SK-N-SH (cell line): ENCODE measurements around the gene SPATA25. TPM values are rescaled to one million over a fixed set of nuclear protein-coding genes. Genes with fewer than 3 reads are reported as not detected.

ENCODE experiments used
- CTCF ChIA-PET: fragments of 300-600, 350-600 bp; formaldehyde crosslinking; extraction: SDS; loops from one replicate; lab custom pipeline; 2021; lab: Yijun Ruan, JAX
- POLR2A ChIA-PET: fragments of 350-600 bp; sonication (Branson Sonifier 250); formaldehyde crosslinking; extraction: SDS; loops from one replicate; lab custom pipeline; 2020; ENCODE audit warnings: antibody characterized with exemption, inconsistent platforms; lab: Yijun Ruan, JAX
- DNase-seq: peaks from one replicate; pipeline ENCODE4 v3.0.0; 2012
- H2AFZ ChIP-seq: fragments of 200-600 bp; sonication (generic); 2 replicates; pipeline ENCODE4 v1.8.1; 2016; ENCODE audit warnings: antibody characterized with exemption, mild to moderate bottlenecking, low read depth
- H3F3A ChIP-seq: fragments of 200-600 bp; sonication (generic); replicated peaks from 2 replicates; pipeline ENCODE3; 2016; ENCODE audit warnings: antibody characterized with exemption, mild to moderate bottlenecking; ENCODE audit not compliant: insufficient read depth
- H3K27ac ChIP-seq, 2 experiments: fragments of 200-500 bp in 1 of 2; fragments of 200-600 bp in 1 of 2; sonication (Bioruptor generic) in 1 of 2; sonication (generic), shearing (Covaris generic) in 1 of 2; 2 replicates each; pipeline versions ENCODE4 v1.5.1 to v1.6.1; 2014 to 2016; ENCODE audit warnings: low read depth in 2 of 2, inconsistent platforms in 1 of 2, low read length in 1 of 2, mild to moderate bottlenecking in 1 of 2, mixed read lengths in 1 of 2
- H3K27me3 ChIP-seq: fragments of 200-600 bp; sonication (generic), shearing (Covaris generic); 2 replicates; pipeline ENCODE4 v1.6.1; 2016; ENCODE audit warnings: mixed run types; ENCODE audit not compliant: insufficient read depth
- H3K36me3 ChIP-seq, 2 experiments: fragments of 200-500 bp in 1 of 2; fragments of 200-600 bp in 1 of 2; sonication (Bioruptor generic) in 1 of 2; sonication (generic) in 1 of 2; replicated peaks in 1 of 2; 2 replicates each; pipeline versions ENCODE3 to v1.5.1; 2014 to 2016; ENCODE audit warnings: low read length in 1 of 2, mild to moderate bottlenecking in 1 of 2; ENCODE audit not compliant: insufficient read depth in 2 of 2, control insufficient read depth in 1 of 2
- H3K4me1 ChIP-seq, 2 experiments: fragments of 200-500 bp in 1 of 2; fragments of 200-600 bp in 1 of 2; sonication (Bioruptor generic) in 1 of 2; sonication (generic), shearing (Covaris generic) in 1 of 2; 2 replicates each; pipeline versions ENCODE4 v1.5.1 to v1.6.1; 2014 to 2016; ENCODE audit warnings: low read depth in 1 of 2, low read length in 1 of 2, mixed run types in 1 of 2; ENCODE audit not compliant: insufficient read depth in 2 of 2, control insufficient read depth in 1 of 2
- H3K4me2 ChIP-seq: fragments of 200-600 bp; sonication (generic), shearing (Covaris generic); 2 replicates; pipeline ENCODE4 v1.6.1; 2017; ENCODE audit warnings: mixed run types
- H3K4me3 ChIP-seq, 2 experiments: fragments of 200-500 bp in 1 of 2; fragments of 200-600 bp in 1 of 2; sonication (Bioruptor generic) in 1 of 2; sonication (generic), shearing (Covaris generic) in 1 of 2; 2 replicates each; pipeline versions ENCODE4 v1.5.1 to v1.8.1; 2014 to 2016; ENCODE audit warnings: low read depth in 2 of 2, inconsistent platforms in 1 of 2, low read length in 1 of 2, mild to moderate bottlenecking in 1 of 2, mixed read lengths in 1 of 2, moderate library complexity in 1 of 2
- H3K79me2 ChIP-seq: fragments of 200-600 bp; sonication (generic); 2 replicates; pipeline ENCODE4 v1.8.1; 2017; ENCODE audit warnings: mild to moderate bottlenecking; ENCODE audit not compliant: insufficient read depth
- H3K9ac ChIP-seq: fragments of 200-600 bp; sonication (generic); 2 replicates; pipeline ENCODE4 v1.6.1; 2017; ENCODE audit warnings: mixed run types
- H3K9me2 ChIP-seq: fragments of 200-600 bp; sonication (generic); 2 replicates; pipeline ENCODE4 v1.6.1; 2017; ENCODE audit warnings: mixed run types
- H3K9me3 ChIP-seq: fragments of 200-600 bp; sonication (generic); 2 replicates; pipeline ENCODE4 v1.6.1; 2017; ENCODE audit warnings: mixed run types, mild to moderate bottlenecking, moderate library complexity
- H4K20me1 ChIP-seq: fragments of 200-600 bp; sonication (generic); 2 replicates; pipeline ENCODE4 v1.6.1; 2017; ENCODE audit warnings: mild to moderate bottlenecking, mixed run types; ENCODE audit not compliant: insufficient read depth
- CTCF ChIP-seq: fragments of 200-600 bp; sonication (generic); IDR thresholded peaks from 2 replicates; pipeline ENCODE4 v1.6.1; 2017; ENCODE audit warnings: antibody characterized with exemption, mild to moderate bottlenecking, moderate library complexity
- IRF3 ChIP-seq: fragments of 150-350 bp; IDR thresholded peaks from 2 replicates; pipeline ENCODE4 v1.6.1; 2016; ENCODE audit warnings: mild to moderate bottlenecking, low read depth, low read length
- JUND ChIP-seq: IDR thresholded peaks from 2 replicates; pipeline ENCODE4 v1.4.0; 2012
- MAX ChIP-seq: IDR thresholded peaks from 2 replicates; pipeline ENCODE4 v1.4.0; 2012; ENCODE audit warnings: low read depth
- NFIC ChIP-seq: IDR thresholded peaks from 2 replicates; pipeline ENCODE4 v1.4.0; 2012; ENCODE audit warnings: borderline replicate concordance
- PBX3 ChIP-seq: IDR thresholded peaks from 2 replicates; pipeline ENCODE4; 2012
- POLR2AphosphoS5 ChIP-seq: IDR thresholded peaks from 2 replicates; pipeline ENCODE4 v1.6.1; 2012; ENCODE audit warnings: low read depth, low read length
- RCOR1 ChIP-seq: fragments of 150-350 bp; IDR thresholded peaks from 2 replicates; pipeline ENCODE4 v1.6.1; 2017; ENCODE audit warnings: antibody characterized with exemption, low read length
- RXRA ChIP-seq: IDR thresholded peaks from 2 replicates; pipeline ENCODE4 v1.4.0; 2012; ENCODE audit warnings: low read depth, mild to moderate bottlenecking, borderline replicate concordance
- SMC3 ChIP-seq: IDR thresholded peaks from 2 replicates; pipeline ENCODE4 v1.6.1; 2012; ENCODE audit warnings: low read depth, low read length, improper control_type of control experiment
- TAF1 ChIP-seq: IDR thresholded peaks from 2 replicates; pipeline ENCODE4 v1.6.1; 2012; ENCODE audit warnings: low read depth, mild to moderate bottlenecking, low read length, moderate library complexity, borderline replicate concordance
- TCF12 ChIP-seq: IDR thresholded peaks from 2 replicates; pipeline ENCODE4 v1.4.0; 2012
- TEAD4 ChIP-seq: IDR thresholded peaks from 2 replicates; pipeline ENCODE4 v1.4.0; 2012; ENCODE audit warnings: mild to moderate bottlenecking, borderline replicate concordance; ENCODE audit not compliant: insufficient read depth
- USF1 ChIP-seq: IDR thresholded peaks from 2 replicates; pipeline ENCODE4 v1.4.0; 2012; ENCODE audit warnings: low read depth, borderline replicate concordance
- ZBTB33 ChIP-seq: IDR thresholded peaks from 2 replicates; pipeline ENCODE4 v1.4.0; 2012; ENCODE audit warnings: low read depth, borderline replicate concordance
- WGBS: methylation state at CpG from one replicate; pipeline ENCODE4 v1.1.6; 2017; ENCODE audit warnings: low lambda C conversion rate; 5-methylcytosine and 5-hydroxymethylcytosine counted together
- polyA plus RNA-seq, 3 experiments: library from polyadenylated mRNA; depleted of rRNA; stranded (reverse); fragments of >200 nt; gene quantifications; 2 replicates each; pipeline ENCODE4 v1.2.3, GENCODE V29; 2012

SPATA25 gene
- polyA plus RNA-seq, 1 of the 3 experiments (the other 2 are of a cell fraction), result 1.3 TPM

GRCh38 chr20:45898285-45898684 lies 10.9 kb upstream of the SPATA25 start:
- H4K20me1 ChIP-seq, result no peaks in the 10 kb centered on the region
- DNase-seq, result no peak
- H2AFZ ChIP-seq, result no peak overlapping the region
- 94% methylated on average over 11 of the region's 12 CpGs for WGBS
- H3K79me2 ChIP-seq, result no peaks in the 10 kb centered on the region; the same call in 1 of the 2 replicates
- peaks cover 24 to 46% of the 10 kb centered on the region in 2 experiments for H3K36me3 ChIP-seq
- no peak overlapping the region for H3K4me2 ChIP-seq
- H3F3A ChIP-seq, result peaks cover 13% of the 10 kb centered on the region
- no peak overlapping the region for H3K27ac ChIP-seq
- no peak for TF ChIP-seq USF1
- no peak for TF ChIP-seq SMC3
- no peak for TF ChIP-seq RCOR1
- TF ChIP-seq POLR2AphosphoS5, result no peak
- no peak for TF ChIP-seq IRF3
- no peak for TF ChIP-seq TEAD4
- no peak for TF ChIP-seq NFIC
- TF ChIP-seq MAX, result no peak
- no peak for TF ChIP-seq RXRA
- no peak for TF ChIP-seq TCF12
- no peak for TF ChIP-seq CTCF
- no peak for TF ChIP-seq PBX3
- no peak for TF ChIP-seq TAF1
- no peak for TF ChIP-seq ZBTB33
- TF ChIP-seq JUND, result no peak
- TF ChIP-seq, all 33 proteins: peak for 0
- H3K9me3 ChIP-seq, result no peaks in the 10 kb centered on the region
- H3K9ac ChIP-seq, result no peak overlapping the region
- CTCF ChIA-PET, result interaction anchor here (0.9 kb wide), 1 partner anchor 99 kb away, joined by 3 read pairs; no protein-coding TSS in a partner anchor
- no peaks in the 10 kb centered on the region for H3K4me1 ChIP-seq
- POLR2A ChIA-PET, result interaction anchor here (0.8 kb wide), 1 partner anchor 100 kb away, joined by 3 read pairs; no protein-coding TSS in a partner anchor
- no peak overlapping the region for H3K4me3 ChIP-seq
- no peaks in the 10 kb centered on the region for H3K9me2 ChIP-seq
- no peaks in the 10 kb centered on the region for H3K27me3 ChIP-seq
